ENCODE data around the gene PWP1. TPM values are rescaled to one million over a fixed set of nuclear protein-coding genes. Genes with fewer than 3 reads are reported as not detected.
A peak's percentile ranks its signal among the peaks of the same experiment; 100 is the strongest.

Gene PWP1
- total and polyA plus RNA-seq, 2 of the 4 experiments (the other 2 are of a cell fraction): 143 to 179 TPM

DNA sequence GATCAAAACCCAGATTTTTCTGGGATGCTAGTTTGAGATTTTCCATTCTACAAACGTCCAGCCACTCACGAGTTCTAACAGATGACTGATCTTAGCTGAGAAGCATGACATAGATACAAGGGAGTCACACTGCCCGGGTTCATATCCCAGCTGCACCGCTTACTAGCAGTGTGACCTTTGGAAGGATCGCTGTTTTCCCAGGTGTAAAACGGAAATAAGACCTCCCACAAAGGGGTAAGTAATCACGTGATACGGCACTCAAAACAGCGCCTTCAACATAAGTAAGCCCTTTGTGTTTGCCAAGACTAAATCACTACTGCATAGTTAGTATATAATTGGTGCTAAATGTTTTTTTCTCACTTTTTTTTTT, 624 bp upstream of the PWP1 start:
- WGBS, 2 experiments (ENCODE audit: extremely low coverage in 2 of 2, insufficient read length in 1 of 2): no CpG with 5 or more reads among the region's 9 CpGs
- intact Hi-C loops (cut with micrococcal nuclease) (no loop called here), dilution Hi-C loops (cut with HindIII; ENCODE audit: low sequenced_read_pairs, unreplicated experiment) (no loop called here), in situ Hi-C loops (cut with MboI; ENCODE audit: low sequenced_read_pairs) (loop anchor here (25.0 kb wide), 1 partner anchor 827 kb away; the partner anchor contains the start of gene FICD)
- peak overlapping the region; percentile 54 for H3K4me2 ChIP-seq (ENCODE audit: low read depth, low read length)
- H2BK5ac ChIP-seq (ENCODE audit: low read depth, low read length, poor library complexity, severe bottlenecking): no peak overlapping the region
- H3K9me3 ChIP-seq (ENCODE audit: control insufficient read depth, insufficient read depth, low read length): no peaks in the 10 kb centered on the region
- H3K27me3 ChIP-seq (ENCODE audit: control insufficient read depth, insufficient read depth, low read length): peaks cover 3% of the 10 kb centered on the region; the same call in 1 of the 2 replicates
- no peak overlapping the region for H2BK20ac ChIP-seq (ENCODE audit: low read depth, low read length)
- peak overlapping the region; percentile 32; the same call in 1 of the 3 replicates for H2BK15ac ChIP-seq (ENCODE audit: low read depth, low read length)
- ATAC-seq (ENCODE audit: low read depth) (no peak), DNase-seq (peak; percentile 35)
- no peak overlapping the region; the same call in 1 of the 2 replicates for H3K23ac ChIP-seq (ENCODE audit: low read depth, low read length)
- peak overlapping the region; percentile 88 to 96 for H4K8ac ChIP-seq (ENCODE audit: low read depth in 2 of 2, low read length in 2 of 2)
- no peak overlapping the region for H3K27ac ChIP-seq (ENCODE audit: insufficient read depth, low read length)
- TF ChIP-seq, protein P1, sequence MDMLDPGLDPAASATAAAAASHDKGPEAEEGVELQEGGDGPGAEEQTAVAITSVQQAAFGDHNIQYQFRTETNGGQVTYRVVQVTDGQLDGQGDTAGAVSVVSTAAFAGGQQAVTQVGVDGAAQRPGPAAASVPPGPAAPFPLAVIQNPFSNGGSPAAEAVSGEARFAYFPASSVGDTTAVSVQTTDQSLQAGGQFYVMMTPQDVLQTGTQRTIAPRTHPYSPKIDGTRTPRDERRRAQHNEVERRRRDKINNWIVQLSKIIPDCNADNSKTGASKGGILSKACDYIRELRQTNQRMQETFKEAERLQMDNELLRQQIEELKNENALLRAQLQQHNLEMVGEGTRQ (IDR thresholded peaks at IDR 0.05; ENCODE audit: low read depth, low read length): peak; percentile 40; the same call in 1 of the 2 replicates
- TF ChIP-seq, protein P2, sequence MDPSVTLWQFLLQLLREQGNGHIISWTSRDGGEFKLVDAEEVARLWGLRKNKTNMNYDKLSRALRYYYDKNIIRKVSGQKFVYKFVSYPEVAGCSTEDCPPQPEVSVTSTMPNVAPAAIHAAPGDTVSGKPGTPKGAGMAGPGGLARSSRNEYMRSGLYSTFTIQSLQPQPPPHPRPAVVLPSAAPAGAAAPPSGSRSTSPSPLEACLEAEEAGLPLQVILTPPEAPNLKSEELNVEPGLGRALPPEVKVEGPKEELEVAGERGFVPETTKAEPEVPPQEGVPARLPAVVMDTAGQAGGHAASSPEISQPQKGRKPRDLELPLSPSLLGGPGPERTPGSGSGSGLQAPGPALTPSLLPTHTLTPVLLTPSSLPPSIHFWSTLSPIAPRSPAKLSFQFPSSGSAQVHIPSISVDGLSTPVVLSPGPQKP (IDR thresholded peaks at IDR 0.05; ENCODE audit: borderline replicate concordance, low read depth, low read length): no peak
- H2AFZ ChIP-seq (replicated peaks; ENCODE audit: low read length, poor library complexity): peak overlapping the region; percentile 85
- peaks cover 0 to 25% of the 10 kb centered on the region in 2 experiments; a peak in 2 of 4 replicates for H3K79me1 ChIP-seq (ENCODE audit: low read depth in 1 of 2, low read length in 2 of 2)
- H3K4me3 ChIP-seq (ENCODE audit: insufficient read depth, low read depth, low read length): peak overlapping the region; percentile 94; the same call in 1 of the 2 replicates
- no peak overlapping the region for H3K18ac ChIP-seq (ENCODE audit: low read depth, low read length)
- H4K5ac ChIP-seq (ENCODE audit: low read depth, low read length): peak overlapping the region; percentile 65
- no peak overlapping the region for H2BK120ac ChIP-seq (ENCODE audit: low read depth, low read length)
- peak overlapping the region; percentile 61 for H3K14ac ChIP-seq (replicated peaks; ENCODE audit: low read depth, low read length)
- peak overlapping the region; percentile 52 for H3K9ac ChIP-seq (ENCODE audit: low read depth, low read length)
- BruUV-seq (replicated peaks): no TSS peak
- 0 out of 2 replicates have a peak, but pooled peaks cover 2% of the 10 kb centered on the region for H3K4me1 ChIP-seq (ENCODE audit: control insufficient read depth, insufficient read depth, low read length)
- peak overlapping the region; percentile 64 for H4K91ac ChIP-seq (ENCODE audit: insufficient read depth, low read depth, low read length)
- H4K20me1 ChIP-seq (ENCODE audit: insufficient read depth, low read length): no peaks in the 10 kb centered on the region
- H2AK9ac ChIP-seq (replicated peaks; ENCODE audit: low read depth, low read length, poor library complexity): peak overlapping the region; percentile 38
- peak overlapping the region; percentile 78 for H2AK5ac ChIP-seq (ENCODE audit: low read depth, low read length)
- ChIA-PET CTCF (interaction anchor here (0.6 to 1.0 kb wide), 3 partner anchors 10 to 413 kb away, joined by 3 to 6 read pairs (median 4); no protein-coding TSS in a partner anchor), POLR2A (ENCODE audit: unreplicated experiment) (no interaction called here)
- H3K9me1 ChIP-seq (ENCODE audit: insufficient read depth, low read length): peaks cover 5% of the 10 kb centered on the region
- H3K4ac ChIP-seq (ENCODE audit: low read depth, low read length): peak overlapping the region; percentile 89
- peaks cover 6% of the 10 kb centered on the region for H3K36me3 ChIP-seq (ENCODE audit: control insufficient read depth, insufficient read depth, low read length)
- peak overlapping the region; percentile 84; the same call in 1 of the 2 replicates for H3K56ac ChIP-seq (ENCODE audit: extremely low read depth, insufficient read depth, low read length)

Data from IMR-90 (cell line).